ENCODE measurements around the gene SENP3.

SENP3 gene

GRCh38 chr17:7557147-7557764, 4.5 kb upstream of the SENP3 start:
- no peak for DNase-seq

DNA sequence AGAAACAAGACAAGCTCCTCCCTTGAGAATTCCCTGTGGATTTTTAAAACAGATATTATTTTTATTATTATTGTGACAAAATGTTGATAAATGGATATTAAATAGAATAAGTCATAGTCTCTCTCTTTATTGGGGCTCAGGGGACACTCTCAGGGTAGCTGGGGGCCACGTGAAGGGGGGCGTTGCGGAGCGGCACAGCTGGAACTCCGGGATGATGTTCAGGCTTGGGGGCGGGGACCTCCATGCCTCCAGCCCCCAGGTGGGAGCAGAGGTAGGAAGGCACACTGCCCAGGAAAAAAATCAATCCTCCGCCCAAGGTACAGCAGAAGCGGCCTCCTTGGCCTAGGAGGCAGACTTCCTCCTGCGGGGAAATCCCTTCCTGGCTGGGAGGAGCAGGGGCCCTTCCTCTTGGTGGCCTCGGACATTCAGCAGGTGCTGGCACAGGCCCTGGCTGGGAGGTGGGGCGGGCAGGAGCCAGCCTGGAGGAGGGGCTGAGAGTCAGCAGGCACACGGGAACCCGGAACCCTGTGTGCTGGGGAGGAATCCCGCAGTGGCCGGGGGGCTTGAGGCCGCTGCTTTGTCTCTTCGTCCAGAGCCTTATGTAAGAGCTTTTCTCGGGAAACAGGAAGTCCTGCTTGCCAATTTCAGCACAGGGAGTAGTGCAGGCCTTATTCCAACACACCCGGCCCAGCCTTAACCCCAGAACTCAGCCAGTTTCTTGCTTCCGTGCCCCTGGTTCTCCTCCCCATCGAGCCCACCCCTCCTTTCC, 3.8 kb upstream of the SENP3 start:
- peak in 1 of 2 donors; percentile 67 for DNase-seq

GRCh38 chr17:7558544-7559319, 3.0 kb upstream of the SENP3 start, which contains the start of gene TNFSF13:
TNFSF13 (plus strand) TSS chr17:7558750; CDS start chr17:7559040, 290 bp downstream.
- DNase-seq = no peak

DNA sequence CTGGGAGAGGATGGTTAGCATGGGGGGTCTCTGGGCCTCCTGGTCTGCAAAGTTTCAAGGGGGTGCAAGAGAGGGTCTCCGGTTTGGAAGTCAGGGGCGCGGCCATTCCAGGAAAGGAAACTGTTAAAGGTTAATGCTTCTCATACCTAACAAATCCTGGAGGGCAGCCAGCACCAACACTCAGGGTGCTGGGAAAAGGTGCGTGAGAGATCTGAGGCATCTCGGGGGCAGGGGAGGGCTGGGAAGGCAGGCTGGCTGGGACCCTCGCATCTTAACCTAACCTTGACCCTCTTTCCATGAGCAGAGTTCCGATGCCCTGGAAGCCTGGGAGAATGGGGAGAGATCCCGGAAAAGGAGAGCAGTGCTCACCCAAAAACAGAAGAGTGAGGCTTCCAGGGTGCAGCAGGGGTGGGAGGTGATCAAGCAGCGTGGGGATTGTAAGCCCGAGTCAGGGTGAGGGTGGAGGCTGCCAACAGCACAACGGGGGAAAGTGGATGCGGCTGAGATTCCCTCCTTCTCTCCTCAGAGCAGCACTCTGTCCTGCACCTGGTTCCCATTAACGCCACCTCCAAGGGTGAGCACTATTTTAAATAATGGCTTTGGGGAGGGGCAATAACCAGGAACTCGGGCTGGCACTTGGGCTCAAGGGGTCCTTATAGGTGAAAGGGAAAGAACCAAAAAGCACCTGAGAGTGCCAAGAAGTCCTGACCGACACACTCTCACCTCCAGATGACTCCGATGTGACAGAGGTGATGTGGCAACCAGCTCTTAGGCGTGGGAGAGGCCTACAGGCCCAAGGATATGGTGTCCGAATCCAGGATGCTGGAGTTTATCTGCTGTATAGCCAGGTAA, 2.2 kb upstream of the SENP3 start:
- DNase-seq = no peak

DNA sequence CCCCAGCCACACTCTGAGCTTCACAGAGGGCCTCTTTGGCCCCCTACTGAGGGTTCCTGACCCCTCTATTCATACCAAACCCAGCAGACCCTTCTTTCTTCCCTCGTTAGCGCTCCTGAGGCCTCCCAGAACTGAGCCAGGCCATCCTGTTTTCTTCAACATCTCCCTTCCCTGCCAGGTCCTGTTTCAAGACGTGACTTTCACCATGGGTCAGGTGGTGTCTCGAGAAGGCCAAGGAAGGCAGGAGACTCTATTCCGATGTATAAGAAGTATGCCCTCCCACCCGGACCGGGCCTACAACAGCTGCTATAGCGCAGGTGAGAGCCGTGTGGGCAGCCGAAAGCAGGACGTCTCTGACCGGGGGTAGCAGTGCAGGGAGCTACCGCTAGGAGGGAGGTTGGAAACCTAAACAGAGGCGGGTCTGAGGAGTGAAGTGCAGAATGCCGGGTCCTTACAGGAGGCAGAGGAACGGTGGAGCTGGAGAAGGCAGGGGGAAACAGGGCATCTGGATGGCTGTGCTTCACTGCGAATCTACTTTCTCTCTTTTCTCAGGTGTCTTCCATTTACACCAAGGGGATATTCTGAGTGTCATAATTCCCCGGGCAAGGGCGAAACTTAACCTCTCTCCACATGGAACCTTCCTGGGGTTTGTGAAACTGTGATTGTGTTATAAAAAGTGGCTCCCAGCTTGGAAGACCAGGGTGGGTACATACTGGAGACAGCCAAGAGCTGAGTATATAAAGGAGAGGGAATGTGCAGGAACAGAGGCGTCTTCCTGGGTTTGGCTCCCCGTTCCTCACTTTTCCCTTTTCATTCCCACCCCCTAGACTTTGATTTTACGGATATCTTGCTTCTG, 1.3 kb upstream of the SENP3 start:
- DNase-seq = peak; percentile 59 to 66

DNA sequence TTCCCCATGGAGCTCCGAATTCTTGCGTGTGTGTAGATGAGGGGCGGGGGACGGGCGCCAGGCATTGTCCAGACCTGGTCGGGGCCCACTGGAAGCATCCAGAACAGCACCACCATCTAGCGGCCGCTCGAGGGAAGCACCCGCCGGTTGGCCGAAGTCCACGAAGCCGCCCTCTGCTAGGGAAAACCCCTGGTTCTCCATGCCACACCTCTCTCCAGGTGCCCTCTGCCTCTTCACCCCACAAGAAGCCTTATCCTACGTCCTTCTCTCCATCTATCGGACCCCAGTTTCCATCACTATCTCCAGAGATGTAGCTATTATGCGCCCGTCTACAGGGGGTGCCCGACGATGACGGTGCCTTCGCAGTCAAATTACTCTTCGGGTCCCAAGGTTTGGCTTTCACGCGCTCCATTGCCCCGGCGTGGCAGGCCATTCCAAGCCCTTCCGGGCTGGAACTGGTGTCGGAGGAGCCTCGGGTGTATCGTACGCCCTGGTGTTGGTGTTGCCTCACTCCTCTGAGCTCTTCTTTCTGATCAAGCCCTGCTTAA, 617 bp upstream of the SENP3 start:
- DNase-seq = peak; percentile 83 to 86

DNA sequence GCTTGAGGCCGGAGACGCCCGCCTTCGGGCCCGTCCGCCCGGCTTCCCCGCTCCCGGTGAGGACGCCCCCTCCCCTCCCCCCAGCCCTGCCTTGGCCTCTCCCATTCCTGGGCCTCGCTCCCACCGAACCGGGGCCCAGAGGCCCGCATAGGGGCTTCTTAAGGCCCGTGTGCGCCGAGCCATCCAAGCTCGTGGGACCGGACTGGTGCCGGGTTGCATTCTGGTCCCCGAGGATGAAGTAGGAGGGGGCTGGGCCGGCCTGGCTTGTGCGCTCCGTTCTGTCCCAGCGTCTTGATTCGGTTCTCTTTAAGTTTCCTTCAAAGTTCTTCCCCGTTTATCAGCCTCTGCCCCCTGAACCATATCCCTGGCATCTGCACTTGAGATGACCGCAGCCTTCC, 488 bp downstream of the SENP3 start:
- no peak for DNase-seq

- DNase-seq = no peak
These were observed 1.6 kb downstream of the SENP3 start for GRCh38 chr17:7563115-7563869.

DNA sequence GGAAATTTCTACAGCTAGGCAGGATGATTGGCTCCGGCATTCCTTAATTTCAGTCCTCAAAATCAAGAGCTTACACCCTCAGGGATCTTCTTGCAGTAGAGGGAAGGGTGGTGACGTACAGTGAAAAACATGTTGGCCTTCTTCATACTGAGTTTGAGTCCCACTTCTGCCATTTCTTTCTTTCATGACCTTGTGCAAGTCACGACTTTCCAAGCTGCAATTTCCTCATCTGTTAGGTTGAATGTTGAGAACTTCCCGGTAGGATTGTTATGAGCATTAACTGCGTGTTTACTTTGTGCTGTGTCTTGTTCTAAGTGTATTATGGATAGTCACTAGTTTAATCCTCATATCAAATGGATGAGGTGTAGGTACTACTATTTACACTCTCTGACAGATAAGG, 7.9 kb downstream of the SENP3 start:
- no peak for DNase-seq

DNA sequence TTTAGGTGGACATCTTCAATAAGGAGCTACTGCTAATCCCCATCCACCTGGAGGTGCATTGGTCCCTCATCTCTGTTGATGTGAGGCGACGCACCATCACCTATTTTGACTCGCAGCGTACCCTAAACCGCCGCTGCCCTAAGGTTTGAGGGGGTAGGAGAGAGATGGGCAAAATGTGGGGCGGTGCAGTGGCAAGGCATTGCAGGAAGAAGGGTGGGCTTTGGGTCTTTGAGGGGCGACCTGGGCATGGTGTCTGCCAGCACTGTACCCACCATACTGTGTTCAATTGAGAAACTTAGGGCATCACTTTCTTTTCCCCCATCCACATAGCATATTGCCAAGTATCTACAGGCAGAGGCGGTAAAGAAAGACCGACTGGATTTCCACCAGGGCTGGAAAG, 8.6 kb downstream of the SENP3 start:
- DNase-seq = no peak

DNA sequence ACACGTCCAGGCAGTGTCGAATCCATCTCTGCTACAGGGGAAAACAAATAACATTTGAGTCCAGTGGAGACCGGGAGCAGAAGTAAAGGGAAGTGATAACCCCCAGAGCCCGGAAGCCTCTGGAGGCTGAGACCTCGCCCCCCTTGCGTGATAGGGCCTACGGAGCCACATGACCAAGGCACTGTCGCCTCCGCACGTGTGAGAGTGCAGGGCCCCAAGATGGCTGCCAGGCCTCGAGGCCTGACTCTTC, 10.5 kb downstream of the SENP3 start:
- DNase-seq = no peak

DNA sequence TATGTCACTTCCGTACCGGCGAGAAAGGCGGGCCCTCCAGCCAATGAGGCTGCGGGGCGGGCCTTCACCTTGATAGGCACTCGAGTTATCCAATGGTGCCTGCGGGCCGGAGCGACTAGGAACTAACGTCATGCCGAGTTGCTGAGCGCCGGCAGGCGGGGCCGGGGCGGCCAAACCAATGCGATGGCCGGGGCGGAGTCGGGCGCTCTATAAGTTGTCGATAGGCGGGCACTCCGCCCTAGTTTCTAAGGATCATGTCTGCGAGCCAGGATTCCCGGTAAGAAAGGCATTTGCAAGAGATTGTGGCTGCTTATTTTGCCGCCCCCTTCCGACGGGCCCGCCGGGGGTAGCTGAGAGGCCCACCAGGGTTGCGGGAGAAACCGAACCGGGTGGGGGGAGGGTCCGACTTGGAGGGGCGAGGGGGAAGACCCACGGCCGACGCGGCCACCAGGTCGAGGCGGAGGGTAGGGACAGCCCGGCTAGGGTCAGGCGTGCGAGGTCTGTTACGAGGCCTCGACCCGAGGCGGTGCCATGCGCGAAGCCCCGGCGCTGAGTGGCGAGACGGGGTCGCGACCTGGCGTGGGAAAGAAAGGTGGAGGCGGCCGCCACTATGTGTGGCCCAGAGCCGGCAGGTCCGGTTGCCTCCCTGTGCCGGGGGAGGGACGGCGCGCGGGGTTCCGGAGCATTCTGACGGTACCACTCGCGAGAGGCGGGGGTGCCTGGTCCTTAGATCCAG, 11.0 kb downstream of the SENP3 start:
- peak; percentile 100 for DNase-seq

GRCh38 chr17:7573324-7574080, 11.8 kb downstream of the SENP3 start:
- peak; percentile 94 to 95 for DNase-seq

- no peak for DNase-seq
These were observed 12.6 kb downstream of the SENP3 start for GRCh38 chr17:7574176-7574953.

GRCh38 chr17:7575481-7575883, 13.8 kb downstream of the SENP3 start:
- no peak for DNase-seq

DNA sequence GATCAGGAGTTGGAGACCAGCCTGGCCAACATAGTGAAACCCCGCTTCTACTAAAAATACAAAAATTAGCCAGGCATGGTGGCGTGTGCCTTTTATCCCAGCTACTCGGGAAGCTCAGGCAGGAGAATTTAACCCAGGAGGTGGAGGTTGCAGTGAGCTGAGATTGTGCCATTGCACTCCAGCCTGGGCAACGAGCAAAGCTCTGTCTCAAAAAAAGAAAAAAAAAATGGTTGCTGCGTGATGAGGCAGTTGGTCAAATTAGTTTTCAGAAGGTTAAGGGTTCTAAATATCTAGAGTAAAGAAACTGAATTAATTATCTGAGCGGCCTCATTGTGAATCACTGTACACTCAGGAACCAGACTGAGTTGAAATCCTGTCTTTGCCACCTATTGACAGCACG, 14.2 kb downstream of the SENP3 start:
- no peak for DNase-seq

DNA sequence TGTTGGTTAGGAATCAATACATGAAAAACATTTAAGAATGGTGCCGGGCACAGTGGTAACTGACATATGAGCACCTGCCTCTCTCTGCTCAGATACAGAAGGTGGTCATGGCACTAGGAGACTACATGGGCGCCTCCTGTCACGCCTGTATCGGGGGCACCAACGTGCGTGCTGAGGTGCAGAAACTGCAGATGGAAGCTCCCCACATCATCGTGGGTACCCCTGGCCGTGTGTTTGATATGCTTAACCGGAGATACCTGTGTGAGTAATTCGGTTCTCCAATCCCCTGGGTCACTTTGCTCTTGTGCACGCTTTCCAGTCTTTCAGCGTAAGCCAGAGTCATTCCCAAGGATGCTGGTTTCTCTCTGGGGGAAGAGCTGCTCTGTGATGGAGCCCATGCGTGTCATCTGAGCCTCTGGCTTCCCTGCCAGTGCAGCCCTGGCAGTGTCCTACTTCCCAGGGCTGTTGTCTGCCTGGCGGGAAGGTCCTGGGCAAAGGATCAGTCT, 14.8 kb downstream of the SENP3 start:
- no peak for DNase-seq
